ENCODE results near the gene RTL10. TPM values are rescaled to one million over a fixed set of nuclear protein-coding genes. Genes with fewer than 3 reads are reported as not detected.
A peak's percentile ranks its signal among the peaks of the same experiment; 100 is the strongest.

RTL10 gene
- total and polyA plus RNA-seq, 2 donors (not counting 1 experiment from before 2014, with no cell fraction given), result 6.4 to 15.2 TPM

DNA sequence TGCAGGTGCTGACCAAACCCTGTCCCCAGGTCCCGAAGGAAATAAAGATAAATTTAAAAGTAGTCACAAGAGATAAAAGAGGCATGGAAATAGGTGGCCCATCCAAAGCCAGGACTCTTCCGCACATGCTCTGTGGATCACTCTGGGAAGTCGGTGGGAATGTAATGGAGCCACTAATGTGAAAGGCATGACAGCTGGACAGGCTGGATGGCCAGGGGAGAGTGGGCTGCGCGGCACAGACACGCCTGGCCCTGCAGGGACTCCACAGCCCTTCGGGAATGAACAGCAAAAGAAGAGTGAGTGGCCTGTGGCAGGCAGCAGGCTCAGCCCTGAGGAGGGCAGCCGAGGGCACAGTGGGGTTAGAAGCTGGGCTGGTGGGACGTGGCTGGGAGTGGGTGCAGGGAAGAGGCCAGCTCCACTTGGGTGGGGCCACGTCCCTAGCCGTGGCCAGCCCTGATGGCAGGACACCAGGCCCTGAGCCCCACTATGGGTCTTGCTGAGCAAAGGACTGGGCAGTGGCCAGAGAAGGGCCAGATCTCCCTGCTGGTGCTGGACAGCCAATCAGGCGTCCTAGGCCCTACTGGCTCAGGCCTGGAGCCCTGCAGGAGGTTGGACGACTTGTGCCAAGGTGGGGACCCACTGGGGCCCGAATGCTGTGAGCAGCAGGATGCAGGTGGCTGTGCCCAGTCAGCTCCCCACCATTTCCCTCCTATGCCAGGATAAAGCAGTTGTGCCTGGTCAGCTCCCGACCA lies 31.3 kb upstream of the RTL10 start:
- no peak overlapping the region for H3K9ac ChIP-seq (ENCODE audit: low read length)
- H3K79me2 ChIP-seq (ENCODE audit: control insufficient read depth, insufficient read depth, low read length), result no peaks in the 10 kb centered on the region
- H3K9me3 ChIP-seq (ENCODE audit: control extremely low read depth in 1 of 3, control insufficient read depth in 2 of 3, insufficient read depth in 1 of 3, low read length in 2 of 3), result no peaks in the 10 kb centered on the region
- H3K27ac Mint-ChIP-seq, result no peak overlapping the region
- TF ChIP-seq EZH2 (IDR thresholded peaks at IDR 0.05; ENCODE audit: borderline replicate concordance, insufficient read depth, low read depth, low read length, poor library complexity, severe bottlenecking), result no peak
- TF ChIP-seq, protein P1, sequence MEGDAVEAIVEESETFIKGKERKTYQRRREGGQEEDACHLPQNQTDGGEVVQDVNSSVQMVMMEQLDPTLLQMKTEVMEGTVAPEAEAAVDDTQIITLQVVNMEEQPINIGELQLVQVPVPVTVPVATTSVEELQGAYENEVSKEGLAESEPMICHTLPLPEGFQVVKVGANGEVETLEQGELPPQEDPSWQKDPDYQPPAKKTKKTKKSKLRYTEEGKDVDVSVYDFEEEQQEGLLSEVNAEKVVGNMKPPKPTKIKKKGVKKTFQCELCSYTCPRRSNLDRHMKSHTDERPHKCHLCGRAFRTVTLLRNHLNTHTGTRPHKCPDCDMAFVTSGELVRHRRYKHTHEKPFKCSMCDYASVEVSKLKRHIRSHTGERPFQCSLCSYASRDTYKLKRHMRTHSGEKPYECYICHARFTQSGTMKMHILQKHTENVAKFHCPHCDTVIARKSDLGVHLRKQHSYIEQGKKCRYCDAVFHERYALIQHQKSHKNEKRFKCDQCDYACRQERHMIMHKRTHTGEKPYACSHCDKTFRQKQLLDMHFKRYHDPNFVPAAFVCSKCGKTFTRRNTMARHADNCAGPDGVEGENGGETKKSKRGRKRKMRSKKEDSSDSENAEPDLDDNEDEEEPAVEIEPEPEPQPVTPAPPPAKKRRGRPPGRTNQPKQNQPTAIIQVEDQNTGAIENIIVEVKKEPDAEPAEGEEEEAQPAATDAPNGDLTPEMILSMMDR (IDR thresholded peaks at IDR 0.05), result no peak
- intact Hi-C loops (cut with micrococcal nuclease), result no loop called here
- ATAC-seq (ENCODE audit: low read depth), result no peak
- no peak overlapping the region for H3K4me3 ChIP-seq (ENCODE audit: control extremely low read depth in 1 of 5, extremely low read depth in 1 of 5, insufficient read depth in 1 of 5, low read depth in 2 of 5, low read length in 4 of 5)
- no peaks in the 10 kb centered on the region for H4K20me1 ChIP-seq (ENCODE audit: control insufficient read depth, insufficient read depth, low read length, poor library complexity, severe bottlenecking)
- no peaks in the 10 kb centered on the region for H3K36me3 ChIP-seq (replicated peaks in 1 of 2; ENCODE audit: control extremely low read depth in 1 of 2, control insufficient read depth in 1 of 2, extremely low read depth in 1 of 2, insufficient read depth in 2 of 2, low read length in 1 of 2)
- no peak overlapping the region for H3K27ac ChIP-seq (ENCODE audit: low read length in 2 of 2)
- ChIA-PET CTCF (interaction anchor here (1.5 to 2.1 kb wide), 2 partner anchors 24 to 156 kb away, joined by 7 read pairs; no protein-coding TSS in a partner anchor), POLR2A (no interaction called here)
- peak overlapping the region; percentile 53 for H3K4me2 ChIP-seq (replicated peaks; ENCODE audit: low read depth, low read length, poor library complexity, severe bottlenecking)
- no peaks in the 10 kb centered on the region for H3K27me3 ChIP-seq (replicated peaks in 1 of 4; ENCODE audit: control extremely low read depth in 1 of 4, control insufficient read depth in 3 of 4, insufficient read depth in 4 of 4, low read length in 3 of 4)
- WGBS (ENCODE audit: insufficient coverage), result 90% methylated on average over 15 of the region's 15 CpGs
- H3K4me3 Mint-ChIP-seq, result peak overlapping the region; percentile 40
- no peak for DNase-seq
- H3K9me3 Mint-ChIP-seq (ENCODE audit: insufficient read depth), result no peaks in the 10 kb centered on the region
- peaks cover 19% of the 10 kb centered on the region for H3K4me1 Mint-ChIP-seq
- H2AFZ ChIP-seq (ENCODE audit: insufficient read depth, low read depth, low read length, poor library complexity, severe bottlenecking), result no peak overlapping the region
- peaks cover 19 to 23% of the 10 kb centered on the region in 2 donors for H3K4me1 ChIP-seq (ENCODE audit: control insufficient read depth in 2 of 2, insufficient read depth in 2 of 2, low read length in 2 of 2)
- no peaks in the 10 kb centered on the region for H3K27me3 Mint-ChIP-seq

Measured in B cell (primary cell).